Thymus (tissue), 11 donors: ENCODE results near the gene ZMIZ1. TPM values are rescaled to one million over a fixed set of nuclear protein-coding genes. Genes with fewer than 3 reads are reported as not detected.

Experiments used
- DNase-seq, 9 donors: peaks; one replicate each; pipeline ENCODE4 v3.0.0-alpha.2; 2013; ENCODE audit warnings: low spot score in 9 of 9, low read depth in 6 of 9, missing footprints in 1 of 9
- H3K27ac ChIP-seq, 2 donors: one replicate each; pipeline ENCODE4 v1.5.1; 2013; ENCODE audit warnings: control low read depth in 1 of 2, low read depth in 1 of 2, low read length in 1 of 2, mild to moderate bottlenecking in 1 of 2, moderate library complexity in 1 of 2
- H3K27me3 ChIP-seq, 2 donors: one replicate each; pipeline ENCODE4 v1.5.1; 2013; ENCODE audit warnings: low read length in 1 of 2; ENCODE audit not compliant: control insufficient read depth in 2 of 2, insufficient read depth in 1 of 2
- H3K36me3 ChIP-seq, 2 donors: one replicate each; pipeline ENCODE4 v1.5.1; 2013; ENCODE audit warnings: low read length in 1 of 2, mild to moderate bottlenecking in 1 of 2, moderate library complexity in 1 of 2; ENCODE audit not compliant: control insufficient read depth in 2 of 2, insufficient read depth in 2 of 2
- H3K4me1 ChIP-seq, 2 donors: one replicate each; pipeline ENCODE4 v1.5.1; 2013; ENCODE audit warnings: low read length in 2 of 2; ENCODE audit not compliant: control insufficient read depth in 2 of 2, insufficient read depth in 2 of 2
- H3K4me3 ChIP-seq, 2 donors: one replicate each; pipeline ENCODE4 v1.5.1; 2013; ENCODE audit warnings: low read length in 2 of 2, control low read depth in 1 of 2, mild to moderate bottlenecking in 1 of 2
- H3K9me3 ChIP-seq, 2 donors: one replicate each; pipeline ENCODE4 v1.5.1; 2013; ENCODE audit warnings: low read length in 1 of 2, mild to moderate bottlenecking in 1 of 2; ENCODE audit not compliant: control insufficient read depth in 2 of 2, insufficient read depth in 1 of 2
- WGBS: extraction: QIAGEN DNeasy Blood & Tissue Kit; methylation state at CpG from one replicate; pipeline ENCODE4 v1.1.7; 2013; 5-methylcytosine and 5-hydroxymethylcytosine counted together
- polyA plus RNA-seq: library from polyadenylated mRNA; stranded (reverse); fragments of 200-250 nt; gene quantifications from one replicate; pipeline ENCODE4 v1.2.3, GENCODE V29; 2013
- total RNA-seq: library from RNA; stranded (reverse); fragments of 120-200 nt; gene quantifications from one replicate; pipeline ENCODE4 v1.2.4, GENCODE V29; 2013
- donor health status: healthy.

Gene ZMIZ1
- total and polyA plus RNA-seq, 2 donors, result 7.4 to 14.2 TPM

- Histone ChIP-seq H3K27ac (no peak overlapping the region), H3K4me3 (no peak overlapping the region), H3K9me3 (no peaks in the 10 kb centered on the region), H3K27me3 (no peaks in the 10 kb centered on the region), H3K36me3 (peaks cover 89 to 96% of the 10 kb centered on the region in 2 donors), H3K4me1 (no peaks in the 10 kb centered on the region)
- 94% methylated on average over 8 of the region's 8 CpGs for WGBS
- DNase-seq, result no peak
These were observed 236.7 kb downstream of the ZMIZ1 start for GRCh38 chr10:79305515-79305914.

GRCh38 chr10:79305988-79306387 lies 237.2 kb downstream of the ZMIZ1 start:
- Histone ChIP-seq H3K27ac (no peak overlapping the region), H3K4me1 (no peaks in the 10 kb centered on the region), H3K4me3 (no peak overlapping the region), H3K36me3 (peaks cover 85 to 94% of the 10 kb centered on the region in 2 donors), H3K27me3 (no peaks in the 10 kb centered on the region), H3K9me3 (no peaks in the 10 kb centered on the region)
- no peak for DNase-seq
- 98% methylated on average over 15 of the region's 15 CpGs for WGBS

- H3K27ac ChIP-seq, result no peak overlapping the region
- WGBS, result 98% methylated on average over 8 of the region's 8 CpGs
- peaks cover 81 to 94% of the 10 kb centered on the region in 2 donors for H3K36me3 ChIP-seq
- no peaks in the 10 kb centered on the region for H3K27me3 ChIP-seq
- no peaks in the 10 kb centered on the region for H3K4me1 ChIP-seq
- no peaks in the 10 kb centered on the region for H3K9me3 ChIP-seq
- no peak overlapping the region for H3K4me3 ChIP-seq
- DNase-seq, result no peak
These were observed 238.0 kb downstream of the ZMIZ1 start for GRCh38 chr10:79306644-79307220.

GRCh38 chr10:79308016-79308415 lies 239.2 kb downstream of the ZMIZ1 start:
- Histone ChIP-seq H3K36me3 (peaks cover 86 to 96% of the 10 kb centered on the region in 2 donors), H3K9me3 (no peaks in the 10 kb centered on the region), H3K4me1 (no peaks in the 10 kb centered on the region), H3K4me3 (no peak overlapping the region), H3K27ac (no peak overlapping the region), H3K27me3 (no peaks in the 10 kb centered on the region)
- WGBS, result 95% methylated on average over 7 of the region's 7 CpGs
- DNase-seq, result no peak

GRCh38 chr10:79308969-79309665 lies 240.4 kb downstream of the ZMIZ1 start:
- WGBS, result 96% methylated on average over 14 of the region's 14 CpGs
- Histone ChIP-seq H3K9me3 (no peaks in the 10 kb centered on the region), H3K27me3 (no peaks in the 10 kb centered on the region), H3K36me3 (peaks cover 82 to 96% of the 10 kb centered on the region in 2 donors), H3K27ac (no peak overlapping the region), H3K4me1 (no peaks in the 10 kb centered on the region), H3K4me3 (no peak overlapping the region)
- DNase-seq, result no peak

GRCh38 chr10:79310200-79310865 lies 241.6 kb downstream of the ZMIZ1 start:
- no peak for DNase-seq
- peaks cover 75 to 92% of the 10 kb centered on the region in 2 donors for H3K36me3 ChIP-seq
- H3K4me3 ChIP-seq, result no peak overlapping the region
- H3K27ac ChIP-seq, result no peak overlapping the region
- no peaks in the 10 kb centered on the region for H3K4me1 ChIP-seq
- no peaks in the 10 kb centered on the region for H3K27me3 ChIP-seq
- H3K9me3 ChIP-seq, result no peaks in the 10 kb centered on the region
- 97% methylated on average over 29 of the region's 29 CpGs for WGBS

GRCh38 chr10:79310911-79311573 lies 242.3 kb downstream of the ZMIZ1 start:
- WGBS, result 97% methylated on average over 26 of the region's 26 CpGs
- no peak overlapping the region for H3K4me3 ChIP-seq
- H3K27me3 ChIP-seq, result no peaks in the 10 kb centered on the region
- H3K4me1 ChIP-seq, result no peaks in the 10 kb centered on the region
- no peak overlapping the region for H3K27ac ChIP-seq
- no peak for DNase-seq
- H3K9me3 ChIP-seq, result no peaks in the 10 kb centered on the region
- peaks cover 70 to 89% of the 10 kb centered on the region in 2 donors for H3K36me3 ChIP-seq

GRCh38 chr10:79311581-79312407 lies 243.0 kb downstream of the ZMIZ1 start:
- H3K9me3 ChIP-seq, result no peaks in the 10 kb centered on the region
- no peak for DNase-seq
- no peak overlapping the region for H3K4me3 ChIP-seq
- WGBS, result 91% methylated on average over 15 of the region's 15 CpGs
- H3K27me3 ChIP-seq, result no peaks in the 10 kb centered on the region
- peaks cover 5% of the 10 kb centered on the region in 2 donors for H3K4me1 ChIP-seq
- H3K36me3 ChIP-seq, result peaks cover 63 to 81% of the 10 kb centered on the region in 2 donors
- H3K27ac ChIP-seq, result no peak overlapping the region
